Measurements from ENCODE around the gene DMRTB1.

DNA sequence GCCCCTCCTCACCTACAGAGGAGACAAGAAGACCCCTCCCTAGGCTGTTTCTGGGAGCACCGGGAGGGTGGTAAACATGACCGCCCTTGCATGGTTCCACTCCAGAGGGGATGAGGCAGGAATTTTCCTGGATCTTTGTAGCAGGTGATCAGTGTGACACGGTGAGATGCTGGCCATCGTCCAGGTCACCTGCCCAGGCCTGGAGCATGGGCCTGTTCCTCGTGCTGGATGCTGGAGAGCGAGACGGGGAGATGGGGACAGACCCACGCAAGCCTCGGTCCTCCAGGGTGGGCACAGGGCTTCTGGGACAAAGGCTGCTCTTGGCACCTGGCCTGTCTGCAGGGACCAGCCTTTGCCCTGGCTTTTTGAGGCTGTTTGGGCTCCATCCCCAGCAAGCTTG lies 46.2 kb downstream of the DMRTB1 start:
- TF ChIP-seq, protein P1, sequence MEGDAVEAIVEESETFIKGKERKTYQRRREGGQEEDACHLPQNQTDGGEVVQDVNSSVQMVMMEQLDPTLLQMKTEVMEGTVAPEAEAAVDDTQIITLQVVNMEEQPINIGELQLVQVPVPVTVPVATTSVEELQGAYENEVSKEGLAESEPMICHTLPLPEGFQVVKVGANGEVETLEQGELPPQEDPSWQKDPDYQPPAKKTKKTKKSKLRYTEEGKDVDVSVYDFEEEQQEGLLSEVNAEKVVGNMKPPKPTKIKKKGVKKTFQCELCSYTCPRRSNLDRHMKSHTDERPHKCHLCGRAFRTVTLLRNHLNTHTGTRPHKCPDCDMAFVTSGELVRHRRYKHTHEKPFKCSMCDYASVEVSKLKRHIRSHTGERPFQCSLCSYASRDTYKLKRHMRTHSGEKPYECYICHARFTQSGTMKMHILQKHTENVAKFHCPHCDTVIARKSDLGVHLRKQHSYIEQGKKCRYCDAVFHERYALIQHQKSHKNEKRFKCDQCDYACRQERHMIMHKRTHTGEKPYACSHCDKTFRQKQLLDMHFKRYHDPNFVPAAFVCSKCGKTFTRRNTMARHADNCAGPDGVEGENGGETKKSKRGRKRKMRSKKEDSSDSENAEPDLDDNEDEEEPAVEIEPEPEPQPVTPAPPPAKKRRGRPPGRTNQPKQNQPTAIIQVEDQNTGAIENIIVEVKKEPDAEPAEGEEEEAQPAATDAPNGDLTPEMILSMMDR (IDR thresholded peaks at IDR 0.05), result no peak
- TF ChIP-seq, protein P2, sequence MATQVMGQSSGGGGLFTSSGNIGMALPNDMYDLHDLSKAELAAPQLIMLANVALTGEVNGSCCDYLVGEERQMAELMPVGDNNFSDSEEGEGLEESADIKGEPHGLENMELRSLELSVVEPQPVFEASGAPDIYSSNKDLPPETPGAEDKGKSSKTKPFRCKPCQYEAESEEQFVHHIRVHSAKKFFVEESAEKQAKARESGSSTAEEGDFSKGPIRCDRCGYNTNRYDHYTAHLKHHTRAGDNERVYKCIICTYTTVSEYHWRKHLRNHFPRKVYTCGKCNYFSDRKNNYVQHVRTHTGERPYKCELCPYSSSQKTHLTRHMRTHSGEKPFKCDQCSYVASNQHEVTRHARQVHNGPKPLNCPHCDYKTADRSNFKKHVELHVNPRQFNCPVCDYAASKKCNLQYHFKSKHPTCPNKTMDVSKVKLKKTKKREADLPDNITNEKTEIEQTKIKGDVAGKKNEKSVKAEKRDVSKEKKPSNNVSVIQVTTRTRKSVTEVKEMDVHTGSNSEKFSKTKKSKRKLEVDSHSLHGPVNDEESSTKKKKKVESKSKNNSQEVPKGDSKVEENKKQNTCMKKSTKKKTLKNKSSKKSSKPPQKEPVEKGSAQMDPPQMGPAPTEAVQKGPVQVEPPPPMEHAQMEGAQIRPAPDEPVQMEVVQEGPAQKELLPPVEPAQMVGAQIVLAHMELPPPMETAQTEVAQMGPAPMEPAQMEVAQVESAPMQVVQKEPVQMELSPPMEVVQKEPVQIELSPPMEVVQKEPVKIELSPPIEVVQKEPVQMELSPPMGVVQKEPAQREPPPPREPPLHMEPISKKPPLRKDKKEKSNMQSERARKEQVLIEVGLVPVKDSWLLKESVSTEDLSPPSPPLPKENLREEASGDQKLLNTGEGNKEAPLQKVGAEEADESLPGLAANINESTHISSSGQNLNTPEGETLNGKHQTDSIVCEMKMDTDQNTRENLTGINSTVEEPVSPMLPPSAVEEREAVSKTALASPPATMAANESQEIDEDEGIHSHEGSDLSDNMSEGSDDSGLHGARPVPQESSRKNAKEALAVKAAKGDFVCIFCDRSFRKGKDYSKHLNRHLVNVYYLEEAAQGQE (IDR thresholded peaks at IDR 0.05; ENCODE audit: insufficient read depth in 1 of 2, low read depth in 2 of 2, low read length in 1 of 2), result no peak
